ENCODE measurements around the gene CCDC149. TPM values are rescaled to one million over a fixed set of nuclear protein-coding genes. Genes with fewer than 3 reads are reported as not detected.

Gene CCDC149
- total RNA-seq, 1 experiment from 2014 or later: 3.6 TPM

DNA sequence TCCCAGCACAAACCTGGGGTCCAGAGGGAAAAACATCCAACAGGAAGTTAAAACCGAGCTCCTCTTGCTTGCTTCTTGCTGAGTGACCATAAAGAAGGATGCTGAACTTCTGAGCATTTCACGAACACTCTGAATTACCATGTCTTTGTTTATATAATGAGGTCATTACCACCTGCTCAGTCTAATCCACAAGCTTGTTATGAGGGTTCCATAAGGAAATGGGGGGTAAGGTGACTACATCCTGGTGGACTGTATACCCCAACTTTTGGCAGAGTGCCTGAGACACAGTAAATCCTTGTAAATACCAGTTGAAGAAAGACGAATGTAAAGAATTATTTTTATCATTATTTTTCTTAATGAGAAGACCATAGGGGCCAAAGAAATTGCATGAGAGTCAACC lies 16.8 kb downstream of the CCDC149 start:
- no peak for TF ChIP-seq POLR2AphosphoS5 (IDR thresholded peaks at IDR 0.05; ENCODE audit: low read depth, low read length)
- Histone ChIP-seq H3K27me3 (ENCODE audit: control insufficient read depth, insufficient read depth, low read length) (no peaks in the 10 kb centered on the region), H3K9me3 (ENCODE audit: control insufficient read depth, insufficient read depth, low read depth, low read length) (no peaks in the 10 kb centered on the region), H3K4me1 (ENCODE audit: control insufficient read depth, insufficient read depth, low read length) (no peaks in the 10 kb centered on the region), H3K36me3 (ENCODE audit: control insufficient read depth, insufficient read depth, low read length) (no peaks in the 10 kb centered on the region), H3K27ac (ENCODE audit: low read length) (no peak overlapping the region), H3K4me3 (ENCODE audit: low read depth in 2 of 2, low read length in 2 of 2) (no peak overlapping the region)
- DNase-seq (ENCODE audit: low read depth, low spot score) (no peak), ATAC-seq (no peak)
- no TSS peak for BruUV-seq (replicated peaks)
- ChIA-PET CTCF (no interaction called here), POLR2A (no interaction called here)
- intact Hi-C loops (cut with micrococcal nuclease; ENCODE audit: unreplicated experiment): no loop called here
- in situ Hi-C loops (cut with HindIII; ENCODE audit: low pct_unique_long_range_greater_than_20kb, low sequenced_read_pairs): no loop called here

DNA sequence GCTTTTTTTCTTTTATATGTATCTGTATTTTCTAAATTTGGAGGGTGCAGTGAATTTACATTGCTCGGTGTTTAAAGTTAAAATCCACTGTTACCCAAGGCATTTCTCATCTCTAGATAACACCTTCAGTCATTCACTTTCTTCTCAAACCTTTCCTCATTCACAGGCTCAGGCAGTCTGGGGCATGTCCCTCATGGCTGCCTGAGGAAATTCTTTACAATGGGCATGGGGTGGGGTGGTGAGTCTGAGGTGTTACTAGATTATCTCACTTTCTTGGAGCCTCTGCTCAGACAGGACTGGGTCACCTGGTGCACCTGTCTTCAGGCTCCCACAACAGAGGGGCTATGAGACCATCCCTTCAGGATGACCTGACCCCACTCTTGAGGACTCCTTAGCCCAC lies 17.4 kb downstream of the CCDC149 start:
- no peak overlapping the region for H3K4me3 ChIP-seq (ENCODE audit: low read depth in 2 of 2, low read length in 2 of 2)
- no peak overlapping the region for H3K27ac ChIP-seq (ENCODE audit: low read length)
- H3K27me3 ChIP-seq (ENCODE audit: control insufficient read depth, insufficient read depth, low read length): no peaks in the 10 kb centered on the region
- H3K9me3 ChIP-seq (ENCODE audit: control insufficient read depth, insufficient read depth, low read depth, low read length): no peaks in the 10 kb centered on the region
- no peaks in the 10 kb centered on the region for H3K4me1 ChIP-seq (ENCODE audit: control insufficient read depth, insufficient read depth, low read length)
- in situ Hi-C loops (cut with HindIII; ENCODE audit: low pct_unique_long_range_greater_than_20kb, low sequenced_read_pairs): no loop called here
- TF ChIP-seq TCF7L2 (IDR thresholded peaks at IDR 0.05; ENCODE audit: low read depth, low read length) (no peak), REST (IDR thresholded peaks at IDR 0.05; ENCODE audit: insufficient read depth in 1 of 2, low read depth in 2 of 2, low read length in 1 of 2) (no peak), POLR2AphosphoS5 (IDR thresholded peaks at IDR 0.05; ENCODE audit: low read depth, low read length) (no peak), SIN3A (IDR thresholded peaks at IDR 0.05; ENCODE audit: borderline replicate concordance, insufficient read depth, low read depth, low read length) (no peak)
- TF ChIP-seq, protein P1, sequence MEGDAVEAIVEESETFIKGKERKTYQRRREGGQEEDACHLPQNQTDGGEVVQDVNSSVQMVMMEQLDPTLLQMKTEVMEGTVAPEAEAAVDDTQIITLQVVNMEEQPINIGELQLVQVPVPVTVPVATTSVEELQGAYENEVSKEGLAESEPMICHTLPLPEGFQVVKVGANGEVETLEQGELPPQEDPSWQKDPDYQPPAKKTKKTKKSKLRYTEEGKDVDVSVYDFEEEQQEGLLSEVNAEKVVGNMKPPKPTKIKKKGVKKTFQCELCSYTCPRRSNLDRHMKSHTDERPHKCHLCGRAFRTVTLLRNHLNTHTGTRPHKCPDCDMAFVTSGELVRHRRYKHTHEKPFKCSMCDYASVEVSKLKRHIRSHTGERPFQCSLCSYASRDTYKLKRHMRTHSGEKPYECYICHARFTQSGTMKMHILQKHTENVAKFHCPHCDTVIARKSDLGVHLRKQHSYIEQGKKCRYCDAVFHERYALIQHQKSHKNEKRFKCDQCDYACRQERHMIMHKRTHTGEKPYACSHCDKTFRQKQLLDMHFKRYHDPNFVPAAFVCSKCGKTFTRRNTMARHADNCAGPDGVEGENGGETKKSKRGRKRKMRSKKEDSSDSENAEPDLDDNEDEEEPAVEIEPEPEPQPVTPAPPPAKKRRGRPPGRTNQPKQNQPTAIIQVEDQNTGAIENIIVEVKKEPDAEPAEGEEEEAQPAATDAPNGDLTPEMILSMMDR (IDR thresholded peaks at IDR 0.05): no peak
- ATAC-seq: no peak
- BruUV-seq (replicated peaks): no TSS peak
- POLR2A ChIA-PET: no interaction called here
- intact Hi-C loops (cut with micrococcal nuclease; ENCODE audit: unreplicated experiment): no loop called here
- no peak for DNase-seq (ENCODE audit: low read depth, low spot score)
- H3K36me3 ChIP-seq (ENCODE audit: control insufficient read depth, insufficient read depth, low read length): no peaks in the 10 kb centered on the region
- CTCF ChIA-PET: no interaction called here

- Histone ChIP-seq H3K27ac (ENCODE audit: low read length) (no peak overlapping the region), H3K9me3 (ENCODE audit: control insufficient read depth, insufficient read depth, low read depth, low read length) (no peaks in the 10 kb centered on the region), H3K27me3 (ENCODE audit: control insufficient read depth, insufficient read depth, low read length) (no peaks in the 10 kb centered on the region), H3K4me3 (ENCODE audit: low read depth in 2 of 2, low read length in 2 of 2) (no peak overlapping the region), H3K4me1 (ENCODE audit: control insufficient read depth, insufficient read depth, low read length) (no peaks in the 10 kb centered on the region), H3K36me3 (ENCODE audit: control insufficient read depth, insufficient read depth, low read length) (no peaks in the 10 kb centered on the region)
- DNase-seq (ENCODE audit: low read depth, low spot score) (no peak), ATAC-seq (no peak)
- POLR2A ChIA-PET: no interaction called here
- BruUV-seq (replicated peaks): no TSS peak
- in situ Hi-C loops (cut with HindIII; ENCODE audit: low pct_unique_long_range_greater_than_20kb, low sequenced_read_pairs) (no loop called here), intact Hi-C loops (cut with micrococcal nuclease; ENCODE audit: unreplicated experiment) (no loop called here)
- CTCF ChIA-PET: no interaction called here
- TF ChIP-seq SIN3A (IDR thresholded peaks at IDR 0.05; ENCODE audit: borderline replicate concordance, insufficient read depth, low read depth, low read length): no peak
- TF ChIP-seq, protein P1 (IDR thresholded peaks at IDR 0.05): no peak
- TF ChIP-seq REST (IDR thresholded peaks at IDR 0.05; ENCODE audit: insufficient read depth in 1 of 2, low read depth in 2 of 2, low read length in 1 of 2): no peak
- no peak for TF ChIP-seq TCF7L2 (IDR thresholded peaks at IDR 0.05; ENCODE audit: low read depth, low read length)
- TF ChIP-seq POLR2AphosphoS5 (IDR thresholded peaks at IDR 0.05; ENCODE audit: low read depth, low read length): no peak
Observed at GRCh38 chr4:24894846-24895245, 18.0 kb downstream of the CCDC149 start.

Data from Panc1 (cell line).